Measurements from ENCODE around the gene OR8G5.

The OR8G5 gene

GRCh38 chr11:124210421-124210820 is 45.8 kb upstream of the OR8G5 start:
- no peaks in the 10 kb centered on the region for H3K9me3 ChIP-seq (ENCODE audit: insufficient read depth, low read length)
- no peaks in the 10 kb centered on the region for H3F3A ChIP-seq (ENCODE audit: insufficient read depth)
- no peaks in the 10 kb centered on the region for H3K27me3 ChIP-seq (ENCODE audit: low read length)
- H3K27ac ChIP-seq (ENCODE audit: low read depth, low read length), result no peak overlapping the region
- H3K9me2 ChIP-seq (replicated peaks; ENCODE audit: insufficient read depth, low read length), result no peaks in the 10 kb centered on the region
- H2AFZ ChIP-seq (ENCODE audit: low read depth, low read length, severe bottlenecking), result no peak overlapping the region
- H3K36me3 ChIP-seq (ENCODE audit: low read length), result no peaks in the 10 kb centered on the region
- TF ChIP-seq EZH2phosphoT487 (conservative IDR thresholded peaks at IDR 0.05; ENCODE audit: low read length), result no peak
- TF ChIP-seq, protein P1, sequence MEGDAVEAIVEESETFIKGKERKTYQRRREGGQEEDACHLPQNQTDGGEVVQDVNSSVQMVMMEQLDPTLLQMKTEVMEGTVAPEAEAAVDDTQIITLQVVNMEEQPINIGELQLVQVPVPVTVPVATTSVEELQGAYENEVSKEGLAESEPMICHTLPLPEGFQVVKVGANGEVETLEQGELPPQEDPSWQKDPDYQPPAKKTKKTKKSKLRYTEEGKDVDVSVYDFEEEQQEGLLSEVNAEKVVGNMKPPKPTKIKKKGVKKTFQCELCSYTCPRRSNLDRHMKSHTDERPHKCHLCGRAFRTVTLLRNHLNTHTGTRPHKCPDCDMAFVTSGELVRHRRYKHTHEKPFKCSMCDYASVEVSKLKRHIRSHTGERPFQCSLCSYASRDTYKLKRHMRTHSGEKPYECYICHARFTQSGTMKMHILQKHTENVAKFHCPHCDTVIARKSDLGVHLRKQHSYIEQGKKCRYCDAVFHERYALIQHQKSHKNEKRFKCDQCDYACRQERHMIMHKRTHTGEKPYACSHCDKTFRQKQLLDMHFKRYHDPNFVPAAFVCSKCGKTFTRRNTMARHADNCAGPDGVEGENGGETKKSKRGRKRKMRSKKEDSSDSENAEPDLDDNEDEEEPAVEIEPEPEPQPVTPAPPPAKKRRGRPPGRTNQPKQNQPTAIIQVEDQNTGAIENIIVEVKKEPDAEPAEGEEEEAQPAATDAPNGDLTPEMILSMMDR (IDR thresholded peaks at IDR 0.05; ENCODE audit: insufficient read depth, low read length, poor library complexity, severe bottlenecking), result no peak
- H3K4me2 ChIP-seq (ENCODE audit: low read depth, low read length, poor library complexity, severe bottlenecking), result no peak overlapping the region
- no peak overlapping the region for H3K4me3 ChIP-seq (ENCODE audit: insufficient read depth, low read length, poor library complexity, severe bottlenecking)
- H3K9ac ChIP-seq (ENCODE audit: low read length), result no peak overlapping the region
- H4K20me1 ChIP-seq (ENCODE audit: low read depth, low read length), result no peaks in the 10 kb centered on the region
- H3K79me2 ChIP-seq (ENCODE audit: insufficient read depth, low read length), result no peaks in the 10 kb centered on the region

GRCh38 chr11:124211321-124211720 is 44.9 kb upstream of the OR8G5 start:
- Histone ChIP-seq H3K4me3 (ENCODE audit: insufficient read depth, low read length, poor library complexity, severe bottlenecking) (no peak overlapping the region), H3K4me2 (ENCODE audit: low read depth, low read length, poor library complexity, severe bottlenecking) (no peak overlapping the region), H3F3A (ENCODE audit: insufficient read depth) (no peaks in the 10 kb centered on the region), H2AFZ (ENCODE audit: low read depth, low read length, severe bottlenecking) (no peak overlapping the region), H3K9me3 (ENCODE audit: insufficient read depth, low read length) (no peaks in the 10 kb centered on the region), H3K9me2 (replicated peaks; ENCODE audit: insufficient read depth, low read length) (no peaks in the 10 kb centered on the region), H3K27me3 (ENCODE audit: low read length) (no peaks in the 10 kb centered on the region), H3K79me2 (ENCODE audit: insufficient read depth, low read length) (no peaks in the 10 kb centered on the region), H3K36me3 (ENCODE audit: low read length) (no peaks in the 10 kb centered on the region), H3K27ac (ENCODE audit: low read depth, low read length) (no peak overlapping the region), H3K9ac (ENCODE audit: low read length) (no peak overlapping the region), H4K20me1 (ENCODE audit: low read depth, low read length) (no peaks in the 10 kb centered on the region)
- no peak for TF ChIP-seq EZH2phosphoT487 (conservative IDR thresholded peaks at IDR 0.05; ENCODE audit: low read length)

- H3K9ac ChIP-seq (ENCODE audit: low read length), result no peak overlapping the region
- H3K36me3 ChIP-seq (ENCODE audit: low read length), result no peaks in the 10 kb centered on the region
Measured at GRCh38 chr11:124214027-124214426, 42.1 kb upstream of the OR8G5 start.

GRCh38 chr11:124219126-124219525 is 37.0 kb upstream of the OR8G5 start:
- no peaks in the 10 kb centered on the region for H3K9me2 ChIP-seq (replicated peaks; ENCODE audit: insufficient read depth, low read length)
- no peak overlapping the region for H3K9ac ChIP-seq (ENCODE audit: low read length)
- TF ChIP-seq, protein P1 (IDR thresholded peaks at IDR 0.05; ENCODE audit: insufficient read depth, low read length, poor library complexity, severe bottlenecking), result no peak
- no peak for TF ChIP-seq EZH2phosphoT487 (conservative IDR thresholded peaks at IDR 0.05; ENCODE audit: low read length)
- H3K79me2 ChIP-seq (ENCODE audit: insufficient read depth, low read length), result no peaks in the 10 kb centered on the region
- no peak overlapping the region for H3K4me3 ChIP-seq (ENCODE audit: insufficient read depth, low read length, poor library complexity, severe bottlenecking)
- no peak overlapping the region for H3K4me2 ChIP-seq (ENCODE audit: low read depth, low read length, poor library complexity, severe bottlenecking)
- no peak overlapping the region for H2AFZ ChIP-seq (ENCODE audit: low read depth, low read length, severe bottlenecking)
- no peaks in the 10 kb centered on the region for H3K27me3 ChIP-seq (ENCODE audit: low read length)
- no peak overlapping the region for H3K27ac ChIP-seq (ENCODE audit: low read depth, low read length)
- no peaks in the 10 kb centered on the region for H4K20me1 ChIP-seq (ENCODE audit: low read depth, low read length)
- H3F3A ChIP-seq (ENCODE audit: insufficient read depth), result no peaks in the 10 kb centered on the region
- H3K9me3 ChIP-seq (ENCODE audit: insufficient read depth, low read length), result no peaks in the 10 kb centered on the region
- H3K36me3 ChIP-seq (ENCODE audit: low read length), result no peaks in the 10 kb centered on the region

More at GRCh38 chr11:124214027-124214426, 42.1 kb upstream of the OR8G5 start:
- H3K4me2 ChIP-seq (ENCODE audit: low read depth, low read length, poor library complexity, severe bottlenecking), result no peak overlapping the region
- H4K20me1 ChIP-seq (ENCODE audit: low read depth, low read length), result no peaks in the 10 kb centered on the region
- no peak overlapping the region for H3K27ac ChIP-seq (ENCODE audit: low read depth, low read length)
- no peak overlapping the region for H2AFZ ChIP-seq (ENCODE audit: low read depth, low read length, severe bottlenecking)
- no peaks in the 10 kb centered on the region for H3K27me3 ChIP-seq (ENCODE audit: low read length)
- no peaks in the 10 kb centered on the region for H3K9me2 ChIP-seq (replicated peaks; ENCODE audit: insufficient read depth, low read length)
- no peaks in the 10 kb centered on the region for H3K79me2 ChIP-seq (ENCODE audit: insufficient read depth, low read length)
- no peaks in the 10 kb centered on the region for H3F3A ChIP-seq (ENCODE audit: insufficient read depth)
- H3K9me3 ChIP-seq (ENCODE audit: insufficient read depth, low read length), result no peaks in the 10 kb centered on the region
- no peak overlapping the region for H3K4me3 ChIP-seq (ENCODE audit: insufficient read depth, low read length, poor library complexity, severe bottlenecking)
- TF ChIP-seq, protein P1 (IDR thresholded peaks at IDR 0.05; ENCODE audit: insufficient read depth, low read length, poor library complexity, severe bottlenecking), result no peak
- TF ChIP-seq EZH2phosphoT487 (conservative IDR thresholded peaks at IDR 0.05; ENCODE audit: low read length), result no peak

Data from SU-DHL-6 (cell line).